ENCODE results near the gene SMARCC1. TPM values are rescaled to one million over a fixed set of nuclear protein-coding genes. Genes with fewer than 3 reads are reported as not detected.

Gene SMARCC1
- total RNA-seq, 1 donor: 44.9 TPM

GRCh38 chr3:47643092-47643491, 138.6 kb downstream of the SMARCC1 start:
- TF ChIP-seq, protein P1, sequence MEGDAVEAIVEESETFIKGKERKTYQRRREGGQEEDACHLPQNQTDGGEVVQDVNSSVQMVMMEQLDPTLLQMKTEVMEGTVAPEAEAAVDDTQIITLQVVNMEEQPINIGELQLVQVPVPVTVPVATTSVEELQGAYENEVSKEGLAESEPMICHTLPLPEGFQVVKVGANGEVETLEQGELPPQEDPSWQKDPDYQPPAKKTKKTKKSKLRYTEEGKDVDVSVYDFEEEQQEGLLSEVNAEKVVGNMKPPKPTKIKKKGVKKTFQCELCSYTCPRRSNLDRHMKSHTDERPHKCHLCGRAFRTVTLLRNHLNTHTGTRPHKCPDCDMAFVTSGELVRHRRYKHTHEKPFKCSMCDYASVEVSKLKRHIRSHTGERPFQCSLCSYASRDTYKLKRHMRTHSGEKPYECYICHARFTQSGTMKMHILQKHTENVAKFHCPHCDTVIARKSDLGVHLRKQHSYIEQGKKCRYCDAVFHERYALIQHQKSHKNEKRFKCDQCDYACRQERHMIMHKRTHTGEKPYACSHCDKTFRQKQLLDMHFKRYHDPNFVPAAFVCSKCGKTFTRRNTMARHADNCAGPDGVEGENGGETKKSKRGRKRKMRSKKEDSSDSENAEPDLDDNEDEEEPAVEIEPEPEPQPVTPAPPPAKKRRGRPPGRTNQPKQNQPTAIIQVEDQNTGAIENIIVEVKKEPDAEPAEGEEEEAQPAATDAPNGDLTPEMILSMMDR (IDR thresholded peaks at IDR 0.05; ENCODE audit: insufficient read depth, low read depth, low read length): no peak
- no peak for DNase-seq (ENCODE audit: low read depth)
- H3K4me3 ChIP-seq (ENCODE audit: low read depth, low read length): no peak overlapping the region

DNA sequence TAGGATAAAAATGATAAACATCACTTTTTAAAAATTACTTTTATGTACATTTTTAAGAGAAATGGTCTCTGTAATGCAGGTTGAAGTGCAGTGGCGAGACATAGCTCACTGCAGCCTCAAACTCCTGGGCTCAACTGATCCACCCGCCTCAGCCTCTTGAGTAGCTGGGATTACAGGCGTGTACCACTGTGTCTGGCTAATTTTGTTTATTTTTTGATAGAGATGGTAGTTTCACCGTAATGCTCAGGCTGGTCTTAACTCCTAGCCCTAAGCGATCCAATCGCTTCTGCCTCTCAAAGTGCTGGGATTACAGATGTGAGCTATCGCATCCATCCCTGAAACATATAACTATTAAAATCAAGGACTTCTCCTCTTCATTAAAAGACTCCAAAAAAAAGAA, 140.0 kb downstream of the SMARCC1 start:
- TF ChIP-seq, protein P1 (IDR thresholded peaks at IDR 0.05; ENCODE audit: insufficient read depth, low read depth, low read length): no peak
- H3K4me3 ChIP-seq (ENCODE audit: low read depth, low read length): no peak overlapping the region

GRCh38 chr3:47636921-47637320, 144.8 kb downstream of the SMARCC1 start:
- H3K4me3 ChIP-seq (ENCODE audit: low read depth, low read length): no peak overlapping the region
- no peak for DNase-seq (ENCODE audit: low read depth)
- TF ChIP-seq, protein P1 (IDR thresholded peaks at IDR 0.05; ENCODE audit: insufficient read depth, low read depth, low read length): no peak

More for the DNA sequence above, 140.0 kb downstream of the SMARCC1 start:
- no peak for DNase-seq (ENCODE audit: low read depth)

DNA sequence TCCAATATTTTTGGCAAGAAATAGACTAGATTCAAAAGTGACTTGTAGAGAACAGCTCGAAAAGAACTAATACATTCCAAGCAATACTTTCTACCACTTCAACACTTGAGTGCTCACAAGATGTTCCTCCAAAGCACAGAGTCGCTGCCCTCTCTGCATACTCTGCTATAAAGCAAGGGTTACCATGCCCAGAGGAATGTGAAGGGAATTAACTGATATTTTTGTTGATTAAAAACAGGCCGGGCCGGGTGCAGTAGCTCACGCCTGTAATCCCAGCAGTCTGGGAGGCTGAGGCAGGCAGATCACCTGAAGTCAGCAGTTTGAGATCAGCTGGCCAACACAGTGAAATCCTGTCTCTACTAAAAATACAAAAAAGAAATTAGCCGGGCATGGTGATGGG, 145.5 kb downstream of the SMARCC1 start:
- no peak overlapping the region for H3K4me3 ChIP-seq (ENCODE audit: low read depth, low read length)
- DNase-seq (ENCODE audit: low read depth): no peak
- TF ChIP-seq, protein P1 (IDR thresholded peaks at IDR 0.05; ENCODE audit: insufficient read depth, low read depth, low read length): no peak

- H3K4me3 ChIP-seq (ENCODE audit: low read depth, low read length): no peak overlapping the region
- DNase-seq (ENCODE audit: low read depth): no peak
- TF ChIP-seq, protein P1 (IDR thresholded peaks at IDR 0.05; ENCODE audit: insufficient read depth, low read depth, low read length): no peak
Observed at GRCh38 chr3:47635536-47635935, 146.2 kb downstream of the SMARCC1 start.

DNA sequence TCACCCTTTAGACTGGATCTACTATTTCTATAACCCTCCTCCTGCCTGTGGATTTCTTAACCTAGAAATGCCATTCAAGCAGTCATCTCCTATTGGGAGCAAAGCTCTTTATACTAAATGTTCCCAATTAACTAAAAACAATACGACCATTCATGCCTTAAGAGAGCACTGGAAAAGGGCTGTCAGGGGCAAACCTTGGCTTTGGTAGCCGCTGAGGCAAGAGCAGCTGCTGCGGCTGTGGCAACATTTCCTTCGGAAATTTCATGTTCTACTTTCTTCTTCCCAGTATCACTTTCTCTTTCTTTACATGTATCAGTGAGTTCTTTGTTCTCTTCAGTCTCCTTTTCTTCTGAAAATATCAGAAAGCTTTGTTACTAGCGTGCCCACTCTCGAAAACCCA, 146.7 kb downstream of the SMARCC1 start:
- TF ChIP-seq, protein P1 (IDR thresholded peaks at IDR 0.05; ENCODE audit: insufficient read depth, low read depth, low read length): no peak
- DNase-seq (ENCODE audit: low read depth): no peak
- H3K4me3 ChIP-seq (ENCODE audit: low read depth, low read length): no peak overlapping the region

DNA sequence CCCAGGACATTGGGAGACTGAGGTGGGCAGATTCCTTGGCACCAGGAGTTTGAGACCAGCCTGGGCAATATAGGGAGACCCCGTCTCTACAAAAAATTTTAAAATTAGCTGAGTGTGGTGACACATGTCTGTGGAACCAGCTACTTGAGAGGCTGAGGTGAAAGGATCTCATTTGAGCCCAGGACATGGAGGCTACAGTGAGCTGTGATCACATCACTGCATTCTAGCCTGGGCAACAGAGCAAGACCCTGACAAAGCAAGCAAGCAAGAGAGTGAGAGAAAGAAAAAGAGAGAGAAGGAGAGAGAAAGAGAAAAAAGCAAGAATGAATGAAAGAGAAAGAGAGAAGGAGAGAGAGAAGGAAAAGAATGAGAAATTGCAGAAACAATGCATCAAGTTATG, 150.9 kb downstream of the SMARCC1 start:
- no peak overlapping the region for H3K4me3 ChIP-seq (ENCODE audit: low read depth, low read length)
- TF ChIP-seq, protein P1 (IDR thresholded peaks at IDR 0.05; ENCODE audit: insufficient read depth, low read depth, low read length): no peak
- no peak for DNase-seq (ENCODE audit: low read depth)
